ENCODE results near the gene DSE.

The DSE gene

DNA sequence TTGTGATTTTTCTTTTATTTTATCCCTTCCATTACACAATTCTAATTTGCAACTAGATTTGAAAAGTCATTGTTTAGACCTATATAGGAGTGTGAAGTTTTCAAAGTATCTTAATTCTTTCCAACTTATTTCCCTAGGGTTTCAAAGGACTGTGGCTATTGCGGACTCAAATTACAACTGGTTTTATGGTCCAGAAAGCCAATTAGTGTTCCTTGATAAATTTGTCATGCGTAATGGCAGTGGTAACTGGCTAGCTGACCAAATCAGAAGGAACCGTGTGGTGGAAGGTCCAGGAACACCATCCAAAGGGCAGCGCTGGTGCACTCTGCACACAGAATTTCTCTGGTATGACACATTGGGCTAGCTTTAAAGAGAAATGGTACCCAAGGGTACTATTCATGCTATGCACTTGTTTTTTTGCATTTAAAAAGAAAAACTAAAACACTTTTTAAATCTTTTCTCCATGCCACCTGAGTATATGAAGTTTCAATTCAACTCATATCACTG is 62.5 kb downstream of the DSE start:
- no peak for DNase-seq (ENCODE audit: insufficient read length, low spot score)
- no peak for FAIRE-seq

DNA sequence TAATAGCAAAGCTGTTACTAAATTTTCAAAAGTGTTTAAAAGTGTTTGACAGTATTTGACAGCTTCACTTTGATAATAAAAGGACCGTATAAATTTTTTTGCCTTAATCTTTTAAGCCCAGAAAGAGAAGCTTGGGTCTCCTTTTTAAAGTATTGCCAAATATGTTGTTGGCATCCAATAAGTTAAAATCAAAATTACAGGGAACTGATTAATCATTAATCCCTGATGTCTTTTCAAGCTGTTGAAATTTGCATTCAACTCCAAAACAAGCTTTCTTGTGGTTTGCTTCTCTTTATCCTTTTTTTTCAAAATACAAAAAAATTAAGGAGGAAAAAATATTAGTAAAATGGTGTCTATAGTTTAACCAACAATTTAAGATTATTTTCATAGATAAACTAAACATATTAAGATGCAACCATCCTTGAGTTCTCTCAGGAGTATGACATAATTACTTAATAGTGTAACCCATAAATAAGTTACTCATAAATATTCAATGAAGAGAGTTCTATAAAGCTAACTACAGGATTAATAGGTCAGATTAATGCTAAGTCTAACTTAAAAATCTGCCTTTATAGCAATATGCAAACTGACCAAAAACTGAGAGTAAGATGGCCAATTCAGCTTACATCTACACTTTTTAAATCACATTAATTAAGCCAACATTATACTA is 63.4 kb downstream of the DSE start:
- no peak for DNase-seq (ENCODE audit: insufficient read length, low spot score)
- no peak for TF ChIP-seq SPI1 (IDR thresholded peaks at IDR 0.05; ENCODE audit: low read depth, low read length)
- no peak for FAIRE-seq

More for the DNA sequence above, 62.5 kb downstream of the DSE start:
- TF ChIP-seq POLR2A (IDR thresholded peaks at IDR 0.05; ENCODE audit: low read depth, low read length): no peak
- TF ChIP-seq POLR2AphosphoS5 (IDR thresholded peaks at IDR 0.05; ENCODE audit: low read depth, low read length): no peak
- no peak for TF ChIP-seq POU2F2 (IDR thresholded peaks at IDR 0.05; ENCODE audit: low read depth, low read length)
- no peak for TF ChIP-seq TAF1 (IDR thresholded peaks at IDR 0.05; ENCODE audit: low read depth, low read length)
- TF ChIP-seq PAX5 (IDR thresholded peaks at IDR 0.05; ENCODE audit: insufficient read depth, low read length, severe bottlenecking): no peak
- no peak for TF ChIP-seq SPI1 (IDR thresholded peaks at IDR 0.05; ENCODE audit: low read depth, low read length)

DNA sequence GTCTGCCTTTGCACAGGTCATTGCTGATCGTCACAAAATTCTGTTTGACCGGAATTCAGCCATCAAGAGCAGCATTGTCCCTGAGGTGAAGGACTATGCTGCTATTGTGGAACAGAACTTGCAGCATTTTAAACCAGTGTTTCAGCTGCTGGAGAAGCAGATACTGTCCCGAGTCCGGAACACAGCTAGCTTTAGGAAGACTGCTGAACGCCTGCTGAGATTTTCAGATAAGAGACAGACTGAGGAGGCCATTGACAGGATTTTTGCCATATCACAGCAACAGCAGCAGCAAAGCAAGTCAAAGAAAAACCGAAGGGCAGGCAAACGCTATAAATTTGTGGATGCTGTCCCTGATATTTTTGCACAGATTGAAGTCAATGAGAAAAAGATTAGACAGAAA is 65.8 kb downstream of the DSE start:
- TF ChIP-seq PAX5 (IDR thresholded peaks at IDR 0.05; ENCODE audit: insufficient read depth, low read length, severe bottlenecking): no peak
- no peak for TF ChIP-seq TAF1 (IDR thresholded peaks at IDR 0.05; ENCODE audit: low read depth, low read length)
- TF ChIP-seq POLR2AphosphoS5 (IDR thresholded peaks at IDR 0.05; ENCODE audit: low read depth, low read length): no peak
- TF ChIP-seq POLR2A (IDR thresholded peaks at IDR 0.05; ENCODE audit: low read depth, low read length): no peak; the same call in 1 of the 2 replicates
- TF ChIP-seq POU2F2 (IDR thresholded peaks at IDR 0.05; ENCODE audit: low read depth, low read length): no peak

GRCh38 chr6:116437656-116438055 is 66.9 kb downstream of the DSE start:
- FAIRE-seq (no peak), DNase-seq (ENCODE audit: insufficient read length, low spot score) (no peak)
- no peak for TF ChIP-seq TAF1 (IDR thresholded peaks at IDR 0.05; ENCODE audit: low read depth, low read length)
- TF ChIP-seq POU2F2 (IDR thresholded peaks at IDR 0.05; ENCODE audit: low read depth, low read length): no peak
- TF ChIP-seq PAX5 (IDR thresholded peaks at IDR 0.05; ENCODE audit: insufficient read depth, low read length, severe bottlenecking): no peak
- TF ChIP-seq SPI1 (IDR thresholded peaks at IDR 0.05; ENCODE audit: low read depth, low read length): no peak
- TF ChIP-seq POLR2A (IDR thresholded peaks at IDR 0.05; ENCODE audit: low read depth, low read length): no peak
- TF ChIP-seq POLR2AphosphoS5 (IDR thresholded peaks at IDR 0.05; ENCODE audit: low read depth, low read length): no peak

More for the DNA sequence above, 65.8 kb downstream of the DSE start:
- no peak for DNase-seq (ENCODE audit: insufficient read length, low spot score)
- FAIRE-seq: peak; percentile 67

DNA sequence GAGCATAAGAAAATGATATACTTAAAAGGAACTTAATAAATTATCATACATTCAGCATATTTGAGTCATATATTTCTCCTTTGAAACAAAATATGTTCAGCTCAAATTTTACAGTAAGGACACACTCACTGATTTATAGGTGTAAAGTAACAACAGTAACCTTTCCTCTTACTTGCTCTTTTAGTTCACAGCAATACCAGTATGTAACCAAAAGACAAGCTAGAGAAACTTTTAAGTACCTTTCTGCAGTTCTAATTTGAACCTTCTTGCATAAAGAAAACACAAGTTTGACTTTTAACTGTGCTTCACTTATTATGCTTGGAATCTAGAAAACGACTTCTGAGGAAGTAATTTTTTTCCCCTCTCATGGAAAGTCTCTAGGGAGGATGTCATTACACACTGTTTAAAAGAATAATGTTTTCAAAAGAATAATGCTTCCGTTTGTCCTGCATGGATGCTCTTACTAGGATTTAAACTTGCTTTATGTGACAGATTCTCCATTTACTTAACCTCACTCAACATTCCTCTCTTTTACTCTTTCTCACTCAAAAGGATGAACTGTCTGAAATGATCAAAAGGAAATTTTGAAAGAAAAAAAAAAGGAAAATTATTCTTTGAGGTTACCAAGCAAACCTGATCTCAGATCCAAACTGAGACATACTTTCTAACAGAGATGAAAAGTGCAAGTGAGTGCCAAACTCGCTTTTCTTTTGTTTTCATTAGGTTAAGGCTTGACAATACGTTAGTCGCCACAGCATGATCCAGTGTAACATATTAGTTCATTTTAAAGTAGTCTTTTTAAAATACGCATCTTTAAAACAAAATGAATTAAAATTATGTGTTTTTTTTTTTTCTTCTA is 68.1 kb downstream of the DSE start:
- DNase-seq (ENCODE audit: insufficient read length, low spot score) (no peak), FAIRE-seq (no peak)
- TF ChIP-seq POLR2A (IDR thresholded peaks at IDR 0.05; ENCODE audit: low read depth, low read length) (no peak), POU2F2 (IDR thresholded peaks at IDR 0.05; ENCODE audit: low read depth, low read length) (no peak)

- DNase-seq (ENCODE audit: insufficient read length, low spot score) (no peak), FAIRE-seq (no peak)
- TF ChIP-seq POLR2A (IDR thresholded peaks at IDR 0.05; ENCODE audit: low read depth, low read length): no peak
- no peak for TF ChIP-seq TAF1 (IDR thresholded peaks at IDR 0.05; ENCODE audit: low read depth, low read length)
- no peak for TF ChIP-seq SPI1 (IDR thresholded peaks at IDR 0.05; ENCODE audit: low read depth, low read length)
- TF ChIP-seq POLR2AphosphoS5 (IDR thresholded peaks at IDR 0.05; ENCODE audit: low read depth, low read length): no peak
- TF ChIP-seq PAX5 (IDR thresholded peaks at IDR 0.05; ENCODE audit: insufficient read depth, low read length, severe bottlenecking): no peak
- TF ChIP-seq POU2F2 (IDR thresholded peaks at IDR 0.05; ENCODE audit: low read depth, low read length): no peak
Observed at GRCh38 chr6:116439522-116440051, 68.8 kb downstream of the DSE start.

DNA sequence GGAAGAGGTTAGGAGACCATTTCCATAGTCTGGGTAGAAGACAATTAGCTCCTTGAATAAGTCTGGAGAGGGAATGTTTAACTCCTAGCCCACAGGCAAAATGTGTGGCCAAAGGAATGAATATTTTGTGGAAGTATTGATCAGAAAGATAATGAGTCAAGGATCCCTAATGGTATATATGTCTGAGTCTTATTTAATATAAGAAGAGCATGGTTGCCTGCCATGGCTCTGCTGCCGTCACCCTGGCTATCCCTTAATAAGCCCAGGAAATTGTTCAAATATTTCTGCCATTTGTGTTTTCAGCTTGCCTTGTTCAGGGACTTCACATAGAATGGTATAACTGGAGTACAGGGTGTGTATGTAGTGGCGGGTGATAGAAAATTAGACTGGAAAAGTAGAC is 72.4 kb downstream of the DSE start:
- no peak for DNase-seq (ENCODE audit: insufficient read length, low spot score)
- FAIRE-seq: no peak
- TF ChIP-seq TAF1 (IDR thresholded peaks at IDR 0.05; ENCODE audit: low read depth, low read length) (no peak), SPI1 (IDR thresholded peaks at IDR 0.05; ENCODE audit: low read depth, low read length) (no peak), POLR2A (IDR thresholded peaks at IDR 0.05; ENCODE audit: low read depth, low read length) (no peak), POU2F2 (IDR thresholded peaks at IDR 0.05; ENCODE audit: low read depth, low read length) (no peak), PAX5 (IDR thresholded peaks at IDR 0.05; ENCODE audit: insufficient read depth, low read length, severe bottlenecking) (no peak), POLR2AphosphoS5 (IDR thresholded peaks at IDR 0.05; ENCODE audit: low read depth, low read length) (no peak)

DNA sequence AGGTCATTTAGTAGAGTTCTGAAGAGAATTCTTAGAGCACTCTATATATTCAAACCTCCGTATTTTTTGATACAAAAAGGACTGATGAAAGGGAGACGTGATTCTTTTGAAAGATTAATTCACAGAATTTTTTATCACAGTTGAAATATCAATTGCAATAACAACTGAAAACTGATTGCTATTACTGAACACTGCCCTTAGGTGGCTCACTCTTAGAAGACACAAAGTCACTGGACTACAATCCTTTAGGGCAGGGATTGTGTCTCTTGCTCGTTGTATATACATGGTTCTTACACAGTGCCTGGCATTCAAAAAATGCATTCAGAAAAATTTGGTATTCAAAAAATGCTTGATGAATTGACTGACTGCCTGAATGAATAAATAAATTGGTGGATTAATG is 73.3 kb downstream of the DSE start:
- TF ChIP-seq POLR2AphosphoS5 (IDR thresholded peaks at IDR 0.05; ENCODE audit: low read depth, low read length) (no peak), POU2F2 (IDR thresholded peaks at IDR 0.05; ENCODE audit: low read depth, low read length) (no peak), PAX5 (IDR thresholded peaks at IDR 0.05; ENCODE audit: insufficient read depth, low read length, severe bottlenecking) (no peak), TAF1 (IDR thresholded peaks at IDR 0.05; ENCODE audit: low read depth, low read length) (no peak), POLR2A (IDR thresholded peaks at IDR 0.05; ENCODE audit: low read depth, low read length) (no peak)
- FAIRE-seq: peak; percentile 84
- no peak for DNase-seq (ENCODE audit: insufficient read length, low spot score)

- no peak for DNase-seq (ENCODE audit: insufficient read length, low spot score)
- TF ChIP-seq POU2F2 (IDR thresholded peaks at IDR 0.05; ENCODE audit: low read depth, low read length): no peak
- no peak for TF ChIP-seq POLR2AphosphoS5 (IDR thresholded peaks at IDR 0.05; ENCODE audit: low read depth, low read length)
- TF ChIP-seq TAF1 (IDR thresholded peaks at IDR 0.05; ENCODE audit: low read depth, low read length): no peak
- no peak for TF ChIP-seq POLR2A (IDR thresholded peaks at IDR 0.05; ENCODE audit: low read depth, low read length)
- TF ChIP-seq SPI1 (IDR thresholded peaks at IDR 0.05; ENCODE audit: low read depth, low read length): peak; percentile 19; the same call in 1 of the 2 replicates
- TF ChIP-seq PAX5 (IDR thresholded peaks at IDR 0.05; ENCODE audit: insufficient read depth, low read length, severe bottlenecking): no peak
- FAIRE-seq: peak; percentile 63
Observed at GRCh38 chr6:116444575-116444974, 73.8 kb downstream of the DSE start.
